ENCODE measurements around the gene CCNE1.

- TF ChIP-seq CTCF (IDR thresholded peaks at IDR 0.05), result no peak
- TF ChIP-seq POLR2AphosphoS5 (IDR thresholded peaks at IDR 0.05), result no peak
Observed at GRCh38 chr19:29785955-29786589, 25.7 kb upstream of the CCNE1 start.
